Retina (tissue), 1 donor: ENCODE results near the gene PDP2.

Experiments
- DNase-seq: peaks from one replicate; pipeline ENCODE4 v3.0.0-alpha.2; 2016

The PDP2 gene

GRCh38 chr16:66939366-66939765, 59.1 kb downstream of the PDP2 start:
- no peak for DNase-seq

GRCh38 chr16:66940236-66940635, 59.9 kb downstream of the PDP2 start:
- no peak for DNase-seq
